ENCODE results near the gene KRTAP3-1. TPM values are rescaled to one million over a fixed set of nuclear protein-coding genes. Genes with fewer than 3 reads are reported as not detected.

KRTAP3-1 gene
- total RNA-seq, 2 experiments from 2014 or later: not detected

DNA sequence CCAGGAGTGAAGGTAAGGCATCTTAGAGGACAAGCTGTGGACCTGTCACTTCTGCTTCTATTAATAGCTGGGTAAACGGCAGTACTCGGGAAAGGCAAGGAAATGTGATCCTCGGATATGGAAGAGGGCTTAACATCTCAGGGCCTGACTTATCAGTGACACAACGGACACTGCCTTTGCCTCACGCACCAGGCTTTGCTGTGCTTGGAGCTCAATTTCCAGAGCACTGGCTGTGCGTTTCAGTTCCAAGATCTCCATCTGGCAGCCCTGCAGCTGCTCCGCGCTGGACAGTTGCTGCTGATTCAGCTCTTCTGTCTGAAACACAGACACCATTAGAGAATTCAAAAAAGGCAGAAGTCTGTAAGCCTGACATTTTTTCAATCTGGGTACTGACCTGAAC is 28.3 kb downstream of the KRTAP3-1 start:
- no TSS peak for BruUV-seq (replicated peaks)
- intact Hi-C loops (cut with micrococcal nuclease; ENCODE audit: unreplicated experiment): no loop called here
- TF ChIP-seq, protein P1, sequence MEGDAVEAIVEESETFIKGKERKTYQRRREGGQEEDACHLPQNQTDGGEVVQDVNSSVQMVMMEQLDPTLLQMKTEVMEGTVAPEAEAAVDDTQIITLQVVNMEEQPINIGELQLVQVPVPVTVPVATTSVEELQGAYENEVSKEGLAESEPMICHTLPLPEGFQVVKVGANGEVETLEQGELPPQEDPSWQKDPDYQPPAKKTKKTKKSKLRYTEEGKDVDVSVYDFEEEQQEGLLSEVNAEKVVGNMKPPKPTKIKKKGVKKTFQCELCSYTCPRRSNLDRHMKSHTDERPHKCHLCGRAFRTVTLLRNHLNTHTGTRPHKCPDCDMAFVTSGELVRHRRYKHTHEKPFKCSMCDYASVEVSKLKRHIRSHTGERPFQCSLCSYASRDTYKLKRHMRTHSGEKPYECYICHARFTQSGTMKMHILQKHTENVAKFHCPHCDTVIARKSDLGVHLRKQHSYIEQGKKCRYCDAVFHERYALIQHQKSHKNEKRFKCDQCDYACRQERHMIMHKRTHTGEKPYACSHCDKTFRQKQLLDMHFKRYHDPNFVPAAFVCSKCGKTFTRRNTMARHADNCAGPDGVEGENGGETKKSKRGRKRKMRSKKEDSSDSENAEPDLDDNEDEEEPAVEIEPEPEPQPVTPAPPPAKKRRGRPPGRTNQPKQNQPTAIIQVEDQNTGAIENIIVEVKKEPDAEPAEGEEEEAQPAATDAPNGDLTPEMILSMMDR (conservative IDR thresholded peaks at IDR 0.05; ENCODE audit: low read length): no peak
- no peak for TF ChIP-seq EZH2phosphoT487 (IDR thresholded peaks at IDR 0.05; ENCODE audit: borderline replicate concordance, low read depth, low read length)
- no peak for DNase-seq (ENCODE audit: low spot score)
- Histone ChIP-seq H3K36me3 (ENCODE audit: insufficient read depth, low read length) (no peaks in the 10 kb centered on the region), H3K4me1 (ENCODE audit: insufficient read depth, low read length, poor library complexity, severe bottlenecking) (no peaks in the 10 kb centered on the region), H3K4me2 (ENCODE audit: low read length) (no peak overlapping the region), H3K79me2 (ENCODE audit: insufficient read depth, low read depth, low read length) (no peaks in the 10 kb centered on the region), H3K4me3 (ENCODE audit: low read depth, low read length, poor library complexity, severe bottlenecking) (no peak overlapping the region), H3K9me2 (ENCODE audit: insufficient read depth, low read length) (no peaks in the 10 kb centered on the region), H4K20me1 (ENCODE audit: insufficient read depth, low read length) (no peaks in the 10 kb centered on the region), H2AFZ (ENCODE audit: low read length) (no peak overlapping the region), H3K9me3 (ENCODE audit: low read length) (no peaks in the 10 kb centered on the region), H3K27ac (ENCODE audit: low read depth, low read length, poor library complexity, severe bottlenecking) (no peak overlapping the region)
- ChIA-PET POLR2A (interaction anchor here (0.6 kb wide), 1 partner anchor 1565 kb away, joined by 4 read pairs; no protein-coding TSS in a partner anchor), CTCF (ENCODE audit: unreplicated experiment) (no interaction called here)

DNA sequence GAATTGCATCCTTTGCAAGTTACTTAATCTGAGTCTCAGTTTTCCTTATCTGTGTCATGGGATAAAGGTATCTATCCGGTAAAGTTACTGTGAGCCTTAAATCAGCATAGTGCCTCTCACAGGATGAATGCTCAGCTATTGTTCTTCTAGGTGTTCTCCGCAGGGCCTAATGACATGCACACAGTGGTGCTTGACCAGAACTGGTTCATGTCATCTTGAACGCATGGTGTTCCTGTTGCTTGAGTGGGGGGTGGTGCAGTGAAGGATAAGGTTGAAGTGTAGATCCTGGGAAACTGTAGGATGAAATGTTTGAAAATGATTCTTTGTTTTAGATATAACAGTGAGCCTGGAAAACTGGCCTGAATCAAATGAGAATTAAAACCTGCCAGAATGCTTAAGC is 28.8 kb downstream of the KRTAP3-1 start:
- Histone ChIP-seq H3K4me2 (ENCODE audit: low read length) (no peak overlapping the region), H3K9me2 (ENCODE audit: insufficient read depth, low read length) (no peaks in the 10 kb centered on the region), H2AFZ (ENCODE audit: low read length) (no peak overlapping the region), H3K4me3 (ENCODE audit: low read depth, low read length, poor library complexity, severe bottlenecking) (no peak overlapping the region), H4K20me1 (ENCODE audit: insufficient read depth, low read length) (no peaks in the 10 kb centered on the region), H3K27ac (ENCODE audit: low read depth, low read length, poor library complexity, severe bottlenecking) (no peak overlapping the region), H3K4me1 (ENCODE audit: insufficient read depth, low read length, poor library complexity, severe bottlenecking) (no peaks in the 10 kb centered on the region), H3K79me2 (ENCODE audit: insufficient read depth, low read depth, low read length) (no peaks in the 10 kb centered on the region), H3K36me3 (ENCODE audit: insufficient read depth, low read length) (no peaks in the 10 kb centered on the region), H3K9me3 (ENCODE audit: low read length) (no peaks in the 10 kb centered on the region)
- ChIA-PET CTCF (ENCODE audit: unreplicated experiment) (no interaction called here), POLR2A (interaction anchor here (0.6 kb wide), 1 partner anchor 1565 kb away, joined by 4 read pairs; no protein-coding TSS in a partner anchor)
- intact Hi-C loops (cut with micrococcal nuclease; ENCODE audit: unreplicated experiment): no loop called here
- TF ChIP-seq, protein P1 (conservative IDR thresholded peaks at IDR 0.05; ENCODE audit: low read length): no peak
- no peak for TF ChIP-seq EZH2phosphoT487 (IDR thresholded peaks at IDR 0.05; ENCODE audit: borderline replicate concordance, low read depth, low read length)
- no peak for DNase-seq (ENCODE audit: low spot score)
- BruUV-seq (replicated peaks): no TSS peak

DNA sequence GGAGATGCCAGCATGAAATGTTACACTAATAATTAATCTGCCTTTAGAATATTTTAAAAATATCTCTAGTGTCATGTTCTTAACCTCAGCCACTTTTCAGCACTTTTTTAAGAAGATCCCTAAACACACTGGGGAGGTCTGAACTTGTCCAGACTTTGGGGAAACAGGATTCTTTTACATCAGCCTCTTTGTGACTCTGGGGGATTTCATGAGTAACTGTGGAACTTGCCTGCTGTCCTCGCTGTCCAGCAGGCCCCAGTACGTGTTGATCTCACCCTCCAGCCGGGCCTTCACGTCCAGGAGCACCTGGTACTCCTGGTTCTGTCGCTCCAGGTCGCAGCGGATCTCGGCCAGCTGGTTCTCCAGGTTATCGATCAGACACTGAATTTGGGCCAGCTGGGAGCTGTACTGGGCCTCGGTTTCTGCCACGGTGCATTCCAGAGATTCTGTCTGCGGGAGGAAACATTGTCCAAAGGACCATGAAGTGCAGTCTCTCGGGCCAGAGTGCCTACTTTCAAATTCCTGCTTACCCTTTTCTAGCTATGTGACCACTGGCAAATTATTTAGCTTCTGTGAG is 30.3 kb downstream of the KRTAP3-1 start:
- Histone ChIP-seq H3K4me2 (ENCODE audit: low read length) (no peak overlapping the region), H2AFZ (ENCODE audit: low read length) (no peak overlapping the region), H3K27ac (ENCODE audit: low read depth, low read length, poor library complexity, severe bottlenecking) (no peak overlapping the region), H3K9me3 (ENCODE audit: low read length) (no peaks in the 10 kb centered on the region), H3K79me2 (ENCODE audit: insufficient read depth, low read depth, low read length) (no peaks in the 10 kb centered on the region), H3K36me3 (ENCODE audit: insufficient read depth, low read length) (no peaks in the 10 kb centered on the region), H3K4me1 (ENCODE audit: insufficient read depth, low read length, poor library complexity, severe bottlenecking) (no peaks in the 10 kb centered on the region), H3K9me2 (ENCODE audit: insufficient read depth, low read length) (no peaks in the 10 kb centered on the region), H3K4me3 (ENCODE audit: low read depth, low read length, poor library complexity, severe bottlenecking) (no peak overlapping the region), H4K20me1 (ENCODE audit: insufficient read depth, low read length) (no peaks in the 10 kb centered on the region)
- DNase-seq (ENCODE audit: low spot score): no peak
- intact Hi-C loops (cut with micrococcal nuclease; ENCODE audit: unreplicated experiment): no loop called here
- TF ChIP-seq, protein P1 (conservative IDR thresholded peaks at IDR 0.05; ENCODE audit: low read length): no peak
- TF ChIP-seq EZH2phosphoT487 (IDR thresholded peaks at IDR 0.05; ENCODE audit: borderline replicate concordance, low read depth, low read length): no peak
- POLR2A ChIA-PET: no interaction called here
- no TSS peak for BruUV-seq (replicated peaks)
- CTCF ChIA-PET (ENCODE audit: unreplicated experiment): no interaction called here

Measured in OCI-LY7 (cell line).